Measurements from ENCODE around the gene AKT2.

DNA sequence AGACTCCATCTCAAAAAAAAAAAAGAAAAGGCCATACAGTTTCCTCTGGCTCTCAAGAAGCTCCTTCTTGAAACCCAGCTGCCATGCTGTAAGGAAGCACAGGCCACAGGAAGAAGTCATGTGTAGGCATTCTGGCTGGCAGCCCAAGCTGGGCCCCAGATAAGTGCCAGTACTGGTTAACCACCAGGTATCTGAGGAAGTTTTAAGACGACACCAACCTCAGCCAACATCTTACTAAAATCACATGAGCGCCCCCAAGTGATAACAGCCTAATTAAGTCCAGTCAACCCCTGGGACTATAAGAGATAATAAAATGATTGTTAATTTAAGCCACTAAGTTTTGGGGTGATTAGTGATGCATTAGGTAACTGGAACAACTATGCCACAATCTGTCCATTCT lies 27.4 kb upstream of the AKT2 start:
- TF ChIP-seq CTCF (IDR thresholded peaks at IDR 0.05; ENCODE audit: insufficient read depth, low read depth, low read length), result no peak
- no peak for TF ChIP-seq EZH2 (IDR thresholded peaks at IDR 0.05; ENCODE audit: insufficient read depth, low read length)
